Erythroblast (primary cell): Measurements from ENCODE around the gene MTOR.

Experiments used
- GATA1 ChIP-seq: IDR thresholded peaks from 2 replicates; pipeline ENCODE4 v1.6.1; 2011; ENCODE audit warnings: low read depth, mild to moderate bottlenecking, control low read depth, low read length, moderate library complexity
- POLR2A ChIP-seq: IDR thresholded peaks from 2 replicates; pipeline ENCODE4 v1.6.1; 2011; ENCODE audit warnings: mild to moderate bottlenecking, low read length

DNA sequence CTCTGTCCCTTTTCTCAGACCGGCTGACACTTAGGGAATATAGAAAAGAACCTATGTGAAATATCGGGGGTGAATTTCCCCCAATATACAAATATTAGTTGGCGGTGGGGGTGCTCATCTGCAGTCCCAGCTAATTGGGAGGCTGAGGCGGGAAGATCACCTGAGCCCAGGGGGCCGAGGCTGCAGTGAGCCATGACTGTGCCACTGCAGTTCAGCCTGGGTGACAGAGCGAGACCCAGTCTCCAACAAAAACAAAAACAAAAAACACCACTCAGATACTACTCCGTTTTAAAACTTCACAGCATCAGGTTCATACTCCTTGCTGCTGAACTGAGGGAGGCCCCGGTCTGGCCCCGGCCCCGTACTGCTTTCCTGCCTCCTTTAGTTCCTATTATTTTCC is 156.8 kb downstream of the MTOR start:
- TF ChIP-seq POLR2A = no peak
- no peak for TF ChIP-seq GATA1
